Cerebellar nuclear complex (tissue), 1 donor: ENCODE results near the gene MAPKAPK3.
"Not testable (repeated sequence)": the region's sequence is repeated elsewhere in the genome, so short reads cannot be mapped to it uniquely, and the experiment has no call there.

Source experiments
- DNase-seq, 2 experiments: peaks; one replicate each; lab custom pipeline; 2025; lab: John Stamatoyannopoulos, UW

The MAPKAPK3 gene

GRCh38 chr3:50656417-50657195 is 39.7 kb downstream of the MAPKAPK3 start:
- DNase-seq, result no peak

- DNase-seq, result no peak
Observed at GRCh38 chr3:50657407-50657806, 40.5 kb downstream of the MAPKAPK3 start.

DNA sequence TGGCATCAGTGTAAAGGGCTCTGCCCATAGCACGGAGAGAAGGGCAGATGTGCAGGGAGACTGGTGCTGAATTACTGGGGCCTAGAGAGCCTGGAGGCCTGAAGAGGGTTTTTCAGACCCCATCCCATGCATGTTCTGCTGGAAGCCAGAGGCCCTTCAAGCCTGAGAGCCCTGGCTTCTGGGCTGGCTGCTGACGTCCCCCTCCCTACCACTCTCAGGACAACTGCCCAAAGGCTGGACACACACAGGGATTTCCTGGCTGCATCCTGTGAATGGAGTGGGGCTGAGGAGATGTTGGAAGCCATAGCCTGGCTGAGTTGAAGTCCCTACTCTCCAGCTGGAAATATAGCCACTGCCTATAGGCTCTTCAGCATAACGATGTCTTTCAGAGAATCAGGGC is 40.9 kb downstream of the MAPKAPK3 start:
- no peak for DNase-seq

- DNase-seq, result no peak
Observed at GRCh38 chr3:50658416-50658815, 41.5 kb downstream of the MAPKAPK3 start.

DNA sequence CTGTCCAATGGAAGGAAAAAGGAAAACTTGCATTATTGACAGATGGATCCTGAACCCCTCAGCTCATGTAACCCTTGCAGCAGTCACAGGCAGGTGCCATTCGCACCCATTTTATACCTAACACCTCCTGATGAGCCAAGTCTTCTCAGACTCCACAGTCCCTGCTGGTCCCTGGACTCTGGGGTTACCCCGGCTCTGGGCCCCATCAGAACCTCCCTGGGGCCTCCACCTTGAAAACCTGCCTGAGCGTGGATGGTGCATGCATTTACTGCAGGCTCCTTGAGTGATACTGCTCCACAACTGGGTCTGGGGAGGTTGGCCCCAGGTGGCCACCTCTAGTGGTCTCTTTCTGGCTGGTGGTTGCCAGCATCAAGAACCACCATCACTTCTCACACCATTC is 41.9 kb downstream of the MAPKAPK3 start:
- no peak for DNase-seq

DNA sequence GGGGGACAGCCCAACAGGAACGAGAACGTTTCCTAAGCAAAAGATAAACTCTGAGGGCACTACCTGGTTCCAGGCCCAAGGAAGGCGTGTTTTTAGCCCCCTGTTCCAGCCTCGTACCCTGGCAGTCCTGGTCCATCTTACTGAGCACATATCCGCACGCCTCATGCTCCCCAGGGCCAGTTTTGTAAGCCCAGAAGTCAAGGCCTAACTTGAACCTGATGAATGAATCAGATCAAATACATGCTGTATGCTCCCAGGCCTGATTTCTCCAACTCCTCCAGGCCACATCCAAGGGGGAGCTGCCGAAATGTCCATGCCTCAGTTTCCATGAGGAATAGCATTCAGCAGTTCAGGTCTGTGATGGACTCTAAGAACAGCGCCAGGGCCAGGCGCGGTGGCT is 43.4 kb downstream of the MAPKAPK3 start:
- no peak for DNase-seq

GRCh38 chr3:50661321-50661837 is 44.4 kb downstream of the MAPKAPK3 start:
- no peak for DNase-seq

DNA sequence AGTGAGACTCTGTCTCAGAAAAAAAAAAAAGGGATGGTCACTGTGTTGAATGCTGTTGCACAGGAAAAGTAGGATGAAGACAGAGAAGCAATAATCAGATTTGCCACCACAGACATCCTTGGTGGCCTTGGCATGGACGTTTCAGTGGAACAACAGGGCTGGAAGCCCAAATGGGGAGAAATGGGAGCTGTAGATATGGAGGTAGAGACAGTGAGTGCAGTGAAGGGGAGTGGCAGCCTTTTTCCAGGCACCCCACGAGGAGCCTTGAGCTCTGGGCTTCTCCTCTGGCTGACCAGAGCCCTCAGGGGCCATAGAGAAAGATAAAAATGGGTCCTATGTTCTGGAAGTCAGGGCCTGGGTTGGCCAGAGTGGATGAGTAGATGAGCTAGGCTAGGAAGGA is 45.5 kb downstream of the MAPKAPK3 start:
- no peak for DNase-seq

GRCh38 chr3:50665081-50665840 is 48.3 kb downstream of the MAPKAPK3 start:
- DNase-seq, result no peak

GRCh38 chr3:50665841-50666115 is 48.8 kb downstream of the MAPKAPK3 start:
- not testable (repeated sequence) for DNase-seq

- DNase-seq, result no peak
Observed at GRCh38 chr3:50666837-50667236, 49.9 kb downstream of the MAPKAPK3 start.

- DNase-seq, result no peak
Observed at GRCh38 chr3:50671331-50671730, 54.4 kb downstream of the MAPKAPK3 start.

- no peak for DNase-seq
Observed at GRCh38 chr3:50672656-50673055, 55.7 kb downstream of the MAPKAPK3 start.

GRCh38 chr3:50673931-50674330 is 57.0 kb downstream of the MAPKAPK3 start:
- DNase-seq, result no peak

DNA sequence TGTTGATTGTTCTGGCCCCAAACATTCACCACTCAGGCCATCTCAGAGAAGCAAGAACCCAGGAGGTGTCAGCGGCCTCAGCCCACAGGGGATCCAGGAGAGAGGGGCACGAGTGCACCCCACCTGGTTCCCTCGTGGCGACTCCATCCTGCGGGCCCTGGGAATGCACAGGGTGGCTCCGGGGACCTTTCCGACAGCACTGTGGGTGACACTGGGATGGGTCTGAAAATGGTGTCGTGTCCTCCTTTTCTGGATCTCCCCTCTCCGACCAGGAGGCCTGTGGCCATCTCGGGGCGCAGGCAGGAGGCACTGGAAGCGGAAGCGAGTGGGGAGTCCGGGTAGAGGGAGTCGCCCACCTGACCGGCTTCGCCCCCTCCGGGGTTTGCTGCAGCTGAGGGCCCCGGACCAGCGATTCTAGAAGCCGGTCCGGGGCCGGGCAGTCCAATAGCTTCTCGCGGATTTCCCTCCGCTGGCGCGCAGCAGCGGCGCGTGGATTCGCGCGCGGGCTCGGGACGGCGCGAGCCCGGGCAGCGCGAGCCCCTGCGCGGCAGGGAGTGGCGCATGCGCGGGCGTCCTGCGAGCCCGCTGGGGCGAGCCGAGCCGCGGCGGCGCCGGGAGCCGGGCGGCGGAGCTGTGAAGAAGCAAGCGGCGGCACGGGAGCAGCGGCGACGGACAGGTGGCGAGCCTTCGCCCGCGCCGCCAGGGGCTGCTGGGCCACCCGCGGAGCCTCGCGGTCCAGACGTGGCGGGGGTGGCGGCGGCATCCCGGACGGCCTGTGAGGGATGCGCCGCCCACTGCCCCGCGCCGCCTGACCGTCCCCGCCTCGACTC is 57.6 kb downstream of the MAPKAPK3 start, which contains the start of gene DOCK3:
DOCK3 (plus strand) TSS at position 579 of the 830 bp plus-strand sequence. CDS start 337 bp downstream, outside the sequence.
- DNase-seq, result no peak

- DNase-seq, result peak in 1 of 2 experiments; percentile 7
Observed at GRCh38 chr3:50675179-50676030, 58.5 kb downstream of the MAPKAPK3 start.

GRCh38 chr3:50676031-50676705 is 59.2 kb downstream of the MAPKAPK3 start:
- no peak for DNase-seq

GRCh38 chr3:50687127-50687751 is 70.3 kb downstream of the MAPKAPK3 start:
- DNase-seq, result peak in 1 of 2 experiments; percentile 22

DNA sequence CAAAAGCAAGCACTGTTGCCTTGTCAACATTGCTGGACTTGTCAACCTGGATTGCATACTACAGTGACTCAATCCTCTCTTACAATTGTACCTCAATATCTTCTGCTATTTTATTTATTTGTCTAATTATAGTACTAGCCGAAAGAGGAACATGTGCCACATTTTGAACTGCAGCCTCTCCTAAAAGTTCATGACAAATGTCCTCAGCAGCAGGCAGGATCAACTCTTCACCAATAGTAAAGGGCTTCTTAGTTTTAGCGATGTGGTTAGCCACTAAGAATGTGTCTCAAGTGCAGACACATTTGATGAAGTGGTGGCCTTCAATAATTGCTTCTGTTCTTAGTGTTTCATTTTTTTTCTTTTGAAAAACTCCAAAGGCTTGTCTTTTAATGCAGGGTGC is 71.0 kb downstream of the MAPKAPK3 start:
- DNase-seq, result no peak

DNA sequence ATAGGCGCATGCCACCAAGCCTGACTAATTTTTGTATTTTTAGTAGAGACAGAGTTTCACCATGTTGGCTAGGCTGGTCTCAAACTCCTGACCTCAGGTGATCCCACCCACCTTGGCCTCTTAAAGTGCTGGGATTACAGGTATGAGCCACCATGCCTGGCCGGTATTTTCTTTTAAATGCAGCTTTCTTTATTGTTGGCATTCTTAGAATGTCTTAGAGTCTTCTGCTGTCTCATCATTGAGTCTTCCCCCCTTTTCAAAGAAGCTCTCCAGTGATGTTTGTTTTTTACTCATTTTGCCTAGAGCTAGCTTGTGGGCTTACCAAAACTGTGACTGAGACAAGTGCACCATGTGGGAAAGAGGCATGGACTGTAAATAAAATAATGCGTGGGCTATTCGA is 71.7 kb downstream of the MAPKAPK3 start:
- DNase-seq, result not testable (repeated sequence)
